HG03175 (cell line): ENCODE data around the gene ADAM30.

ENCODE experiments used
- ATAC-seq: cut with Tn5 transposase; IDR thresholded peaks from one replicate; pipeline ENCODE4 v1.9.1; 2021; ENCODE audit warnings: mild to moderate bottlenecking, moderate library complexity; ENCODE audit not compliant: unreplicated experiment

ADAM30 gene

GRCh38 chr1:119909890-119910596 is 13.7 kb upstream of the ADAM30 start:
- ATAC-seq: no peak

DNA sequence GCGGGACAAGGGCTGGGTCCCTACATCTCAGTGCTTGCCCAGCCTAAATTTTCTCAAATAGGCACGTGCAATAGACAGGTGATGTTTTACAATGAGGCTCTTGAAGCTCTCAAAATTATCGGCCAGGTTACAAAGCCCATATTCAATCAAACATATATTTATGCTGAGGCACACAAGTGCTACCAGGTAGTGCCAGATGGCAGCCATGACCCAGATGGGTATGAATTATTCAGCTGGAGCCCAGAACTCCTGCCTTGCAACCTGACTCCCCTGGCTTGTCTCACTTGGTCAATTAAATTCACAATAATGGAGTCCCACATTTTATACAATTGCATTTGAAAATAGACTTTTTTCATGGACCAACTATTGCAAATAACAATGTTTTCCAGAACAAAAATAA is 12.3 kb upstream of the ADAM30 start:
- ATAC-seq: no peak

GRCh38 chr1:119906927-119907652 is 10.8 kb upstream of the ADAM30 start:
- ATAC-seq: no peak

GRCh38 chr1:119903443-119903835 is 7.1 kb upstream of the ADAM30 start:
- no peak for ATAC-seq

DNA sequence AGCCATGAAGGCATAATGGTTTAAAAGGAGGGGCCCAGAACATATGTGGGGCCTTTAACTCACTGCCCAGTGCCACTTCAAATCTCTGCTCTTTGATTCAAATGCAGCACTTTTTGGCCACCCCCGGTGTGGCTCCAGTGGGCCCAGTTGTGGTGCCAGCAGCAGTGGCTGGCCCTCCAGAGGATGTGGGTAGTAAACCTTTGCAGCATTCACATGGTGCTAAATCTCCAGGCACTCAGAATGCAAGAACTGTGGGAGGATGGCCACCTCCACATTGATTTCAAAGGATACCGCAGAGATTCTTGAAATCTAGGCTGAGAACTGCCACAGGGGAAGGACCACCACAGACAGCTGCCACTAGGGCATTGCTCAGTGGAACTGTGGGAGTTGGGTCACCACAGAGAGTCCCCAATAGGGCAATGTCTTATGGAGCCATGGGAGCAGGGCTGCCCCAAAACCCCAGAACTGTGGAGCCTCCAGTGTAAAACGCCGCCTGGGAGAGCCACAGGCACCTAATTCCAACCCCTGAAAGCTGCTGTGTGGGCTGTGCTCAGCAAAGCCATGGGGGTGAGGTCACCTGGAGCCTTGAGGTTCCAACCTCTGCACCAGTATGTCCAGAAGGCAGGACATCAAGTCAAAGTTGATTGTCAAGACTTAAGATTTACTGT is 6.6 kb upstream of the ADAM30 start:
- ATAC-seq: no peak

DNA sequence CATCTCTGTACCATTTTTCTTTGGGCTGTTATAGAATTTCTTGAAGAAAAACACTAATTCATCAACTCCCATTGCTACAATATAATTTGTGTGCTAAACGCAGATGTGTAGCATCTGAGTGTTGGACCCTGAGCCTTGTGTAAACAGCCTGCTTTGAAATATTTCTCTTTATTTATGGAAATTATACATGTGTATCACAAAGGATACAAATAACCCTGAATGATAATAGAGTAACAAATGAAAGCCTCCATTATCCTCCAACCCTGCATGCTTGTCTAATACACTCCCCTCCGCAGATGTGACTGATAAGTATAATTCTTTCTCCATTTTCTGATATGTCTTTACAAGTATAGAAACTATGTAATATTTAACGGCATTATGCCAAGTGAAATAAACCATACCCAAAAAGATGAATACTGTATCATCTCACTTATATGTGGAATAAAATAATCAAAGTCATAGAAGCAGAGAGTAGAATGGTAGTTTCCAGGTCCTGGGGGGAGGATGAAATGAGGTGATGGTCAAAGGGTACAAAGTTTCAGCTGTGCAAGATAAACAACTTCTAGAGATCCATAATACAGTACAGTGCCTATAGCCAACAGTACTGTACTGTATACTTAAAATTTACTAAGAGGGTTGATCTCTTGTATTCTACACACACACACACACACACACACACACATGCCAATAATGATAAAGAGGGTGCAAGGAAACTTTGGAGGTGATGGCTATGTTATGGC is 2.8 kb upstream of the ADAM30 start:
- ATAC-seq: no peak

DNA sequence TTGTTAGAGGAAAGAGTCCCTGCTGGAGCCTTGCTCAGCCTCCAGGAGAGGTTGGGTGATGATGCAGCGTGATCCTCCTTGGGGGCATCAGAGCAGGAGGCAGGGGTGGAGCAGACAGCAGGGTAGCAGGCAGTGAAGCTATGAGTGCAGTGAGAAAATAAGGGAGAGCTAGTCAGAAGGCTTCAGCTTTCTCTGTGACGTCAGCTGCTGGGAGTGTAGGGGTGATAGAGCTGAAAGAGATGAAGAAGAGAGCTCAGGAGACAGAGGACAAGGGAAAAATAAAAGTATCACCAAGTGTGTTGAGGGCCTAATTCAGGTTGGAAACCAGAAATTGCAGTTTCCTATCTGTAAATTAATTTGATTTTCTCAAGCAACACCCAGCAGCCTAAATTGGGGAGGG is 2.2 kb upstream of the ADAM30 start:
- ATAC-seq: no peak

- no peak for ATAC-seq
These were observed 1.2 kb downstream of the ADAM30 start for GRCh38 chr1:119895102-119895501.

- ATAC-seq: no peak
These were observed 2.3 kb downstream of the ADAM30 start for GRCh38 chr1:119893827-119894700.

- ATAC-seq: no peak
These were observed 3.0 kb downstream of the ADAM30 start for GRCh38 chr1:119893238-119893791.

- ATAC-seq: no peak
These were observed 4.9 kb downstream of the ADAM30 start for GRCh38 chr1:119891386-119891785.

DNA sequence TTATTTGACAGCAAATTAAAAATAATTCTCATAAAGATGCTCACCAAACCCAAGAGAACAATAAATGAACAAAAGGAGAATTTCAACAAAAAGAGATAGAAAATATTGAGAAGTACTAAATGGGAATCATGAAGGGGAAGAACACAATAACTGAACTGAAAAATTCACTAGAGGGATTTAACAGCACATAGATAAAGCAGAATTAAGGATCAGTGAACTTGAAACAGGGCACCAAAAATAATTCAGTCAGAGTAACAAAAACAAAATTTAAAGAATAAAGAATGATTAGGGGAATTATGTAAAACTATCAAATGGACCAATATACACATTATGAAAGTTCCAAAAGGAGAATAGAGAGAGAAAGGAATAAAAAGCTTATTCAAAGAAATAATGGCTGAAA is 7.8 kb downstream of the ADAM30 start:
- ATAC-seq: no peak

DNA sequence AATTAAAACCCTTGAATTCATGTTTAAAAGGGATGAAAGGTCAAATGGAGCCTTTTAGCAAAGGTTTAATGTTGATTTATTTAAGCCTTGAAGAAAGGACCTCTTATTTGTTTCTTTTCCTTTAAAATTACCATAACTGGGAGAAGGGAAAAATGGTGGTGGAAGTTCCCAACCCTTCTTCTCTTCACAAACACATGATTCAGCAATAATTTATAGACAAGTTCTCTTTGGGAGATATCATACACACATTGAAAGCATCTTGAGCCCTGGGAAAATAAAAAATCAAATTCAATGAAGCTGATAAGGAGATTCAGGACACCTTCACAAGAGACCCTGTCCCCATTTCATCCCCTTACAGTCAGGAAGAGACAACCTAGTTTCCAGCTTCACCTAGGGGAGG is 8.9 kb downstream of the ADAM30 start:
- no peak for ATAC-seq

- peak; percentile 51 for ATAC-seq
These were observed 10.2 kb downstream of the ADAM30 start for GRCh38 chr1:119885903-119886783.

GRCh38 chr1:119884711-119885110 is 11.6 kb downstream of the ADAM30 start:
- no peak for ATAC-seq

DNA sequence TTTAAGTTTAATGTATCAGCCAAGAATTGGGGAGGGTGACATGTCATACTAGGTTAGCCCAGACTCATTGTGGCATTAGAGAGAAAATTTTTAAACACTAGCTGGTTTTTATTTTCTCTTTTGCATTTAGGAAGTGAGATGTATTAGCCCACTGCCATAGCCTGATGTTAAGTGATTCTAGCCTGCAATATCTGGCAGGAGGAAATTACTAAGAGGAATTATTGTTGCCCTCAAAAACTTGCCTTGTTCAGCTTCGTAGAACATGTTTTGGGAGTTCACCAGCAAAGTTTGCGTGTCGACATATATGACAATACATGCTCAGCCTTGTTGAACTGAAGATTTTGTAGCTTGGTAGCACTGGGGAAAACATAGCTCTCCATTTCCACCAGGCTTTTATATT is 12.5 kb downstream of the ADAM30 start:
- no peak for ATAC-seq

DNA sequence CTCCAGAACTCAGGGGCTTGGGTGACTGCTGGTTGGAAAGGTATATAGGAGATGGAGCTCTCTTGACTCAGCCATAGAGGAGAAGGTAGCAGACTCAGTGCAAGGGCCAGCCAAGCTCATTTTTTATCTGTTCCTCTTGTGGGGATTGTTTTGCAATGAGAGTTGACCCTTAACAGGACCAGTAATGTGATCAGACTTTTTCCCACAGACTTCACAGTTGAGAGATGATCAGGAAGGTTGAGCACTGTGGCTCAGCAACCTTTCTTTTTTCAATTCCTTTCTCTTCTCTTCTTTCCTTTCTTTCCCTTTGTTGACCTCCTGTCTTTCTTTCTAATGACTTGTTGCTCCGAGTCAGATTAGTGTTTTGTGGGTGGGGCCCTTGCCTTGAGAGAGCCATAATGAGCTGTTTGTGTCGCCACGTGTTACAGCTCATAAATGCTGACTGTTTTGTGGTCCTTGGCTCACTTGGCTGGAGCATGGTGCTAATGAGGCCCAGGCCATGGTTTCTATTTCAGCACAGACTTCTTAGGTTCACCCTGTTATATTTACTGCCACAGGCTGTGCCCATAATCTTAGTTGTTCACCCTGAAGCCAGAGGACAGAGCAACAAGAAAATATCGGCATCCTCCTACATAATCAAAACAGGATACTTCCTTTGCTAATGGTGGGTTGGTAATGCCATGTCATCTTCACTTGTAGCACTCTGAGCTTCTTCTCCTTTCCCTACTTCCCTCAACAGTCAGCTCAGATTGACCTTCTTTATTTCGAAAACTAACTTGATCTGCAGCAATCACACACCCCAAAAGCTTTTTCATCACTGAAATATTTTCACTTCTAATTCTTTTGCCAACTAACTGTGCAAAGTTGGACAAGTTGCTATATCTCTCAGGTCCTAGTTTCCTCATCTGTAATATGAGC is 13.9 kb downstream of the ADAM30 start:
- no peak for ATAC-seq
